Activated naive CD4-positive, alpha-beta T cell treated with anti-CD3 and anti-CD28 coated beads for 36 hours (primary cell): ENCODE measurements around the gene AGPAT2. TPM values are rescaled to one million over a fixed set of nuclear protein-coding genes. Genes with fewer than 3 reads are reported as not detected.
"Not testable (repeated sequence)": the region's sequence is repeated elsewhere in the genome, so short reads cannot be mapped to it uniquely, and the experiment has no call there.

Experiments used
- CTCF ChIA-PET: fragments of 350-600 bp; sonication (Branson Sonifier 250); formaldehyde crosslinking; loops from one replicate; lab custom pipeline; 2021; ENCODE audit warnings: antibody characterized with exemption; lab: Charles Lee
- DNase-seq: peaks from one replicate; pipeline ENCODE4 v3.0.0-alpha.2; 2020
- H3K27ac Mint-ChIP-seq: one replicate; pipeline ENCODE4 v1.8.0; 2021; ENCODE audit warnings: mild to moderate bottlenecking, mixed read lengths
- H3K27me3 Mint-ChIP-seq: one replicate; pipeline ENCODE4 v1.8.0; 2021; ENCODE audit warnings: low read depth, mixed read lengths
- H3K36me3 Mint-ChIP-seq: one replicate; pipeline ENCODE4 v1.8.0; 2021; ENCODE audit warnings: low read depth, mixed read lengths
- H3K4me1 Mint-ChIP-seq: one replicate; pipeline ENCODE4 v1.8.0; 2021; ENCODE audit warnings: low read depth, mixed read lengths
- H3K4me3 Mint-ChIP-seq: one replicate; pipeline ENCODE4 v1.8.0; 2021; ENCODE audit warnings: mild to moderate bottlenecking, moderate library complexity, mixed read lengths
- H3K9me3 Mint-ChIP-seq: one replicate; pipeline ENCODE4 v1.8.0; 2021; ENCODE audit warnings: mixed read lengths
- intact Hi-C: fragments of 100-400 bp; cut with micrococcal nuclease; formaldehyde crosslinking; loops from one replicate; pipeline ENCODE4 v1.15.1; 2023
- total RNA-seq, 2 experiments: library from RNA; stranded (reverse); gene quantifications; one replicate each; pipeline ENCODE4 v1.2.3, GENCODE V29; 2021

Gene AGPAT2
- total RNA-seq, 2 experiments from 2014 or later, result 8.7 to 9.4 TPM

DNA sequence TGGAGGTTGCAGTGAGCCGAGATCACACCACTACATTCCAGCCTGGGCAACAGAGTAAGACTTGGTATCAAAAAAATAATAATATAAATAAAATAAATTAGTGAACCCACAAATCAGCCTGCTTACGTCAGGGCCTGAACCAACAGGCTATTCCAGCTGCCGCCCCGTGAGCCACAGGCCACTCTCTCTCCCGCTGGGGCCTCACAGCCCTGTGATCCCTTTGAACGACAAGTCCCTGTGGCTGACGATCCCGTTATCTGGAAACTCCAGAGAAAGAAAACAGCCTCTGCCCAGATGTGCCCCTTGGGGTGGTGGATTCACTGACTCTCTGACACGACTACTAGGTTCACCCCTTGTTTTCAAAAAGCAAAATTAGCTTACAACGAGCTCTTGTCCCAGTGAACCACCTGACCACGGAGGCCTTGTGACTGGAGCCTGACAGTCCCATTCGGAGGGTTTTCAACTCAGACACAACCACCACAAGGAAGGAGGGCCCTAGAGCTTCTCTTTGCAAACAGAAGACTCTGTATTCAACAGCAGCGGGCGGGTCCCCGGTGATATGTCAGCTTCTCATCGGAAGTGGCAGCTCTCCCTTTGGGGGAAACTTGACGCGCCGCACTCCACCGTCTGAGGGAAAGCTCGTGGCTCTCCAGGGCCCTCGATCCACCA lies 20.7 kb upstream of the AGPAT2 start:
- Mint-ChIP-seq H3K36me3 (no peaks in the 10 kb centered on the region), H3K9me3 (no peaks in the 10 kb centered on the region), H3K27me3 (peaks cover 19% of the 10 kb centered on the region), H3K4me3 (no peak overlapping the region), H3K27ac (no peak overlapping the region), H3K4me1 (peaks cover 4% of the 10 kb centered on the region)
- DNase-seq, result no peak
- CTCF ChIA-PET, result interaction anchor here (0.8 to 1.1 kb wide), 3 partner anchors 19 to 223 kb away, joined by 3 to 4 read pairs (median 3); no protein-coding TSS in a partner anchor
- intact Hi-C loops, result no loop called here

DNA sequence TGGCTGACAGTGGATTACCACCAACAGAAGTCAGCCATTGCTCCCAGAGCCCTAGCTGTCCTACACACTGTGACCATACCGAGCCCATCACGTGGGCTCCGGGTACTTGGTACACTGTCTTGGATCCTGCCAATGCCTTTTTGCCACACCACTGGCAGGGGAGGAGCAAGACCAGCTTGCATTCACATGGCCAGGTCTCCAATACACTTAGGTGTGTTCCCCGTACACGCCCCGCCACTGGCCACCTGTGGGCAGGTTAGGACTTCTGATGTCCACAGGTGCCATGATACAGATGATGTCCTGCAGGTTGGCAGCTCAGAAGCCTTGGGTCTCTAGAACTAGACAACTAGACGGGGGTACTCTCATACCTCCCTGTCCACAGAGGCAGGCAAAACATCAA lies 19.8 kb upstream of the AGPAT2 start:
- Mint-ChIP-seq H3K4me1 (peaks cover 4% of the 10 kb centered on the region), H3K4me3 (no peak overlapping the region), H3K27ac (no peak overlapping the region), H3K27me3 (peaks cover 19% of the 10 kb centered on the region), H3K9me3 (no peaks in the 10 kb centered on the region), H3K36me3 (no peaks in the 10 kb centered on the region)
- no peak for DNase-seq
- CTCF ChIA-PET, result no interaction called here
- intact Hi-C loops, result no loop called here

DNA sequence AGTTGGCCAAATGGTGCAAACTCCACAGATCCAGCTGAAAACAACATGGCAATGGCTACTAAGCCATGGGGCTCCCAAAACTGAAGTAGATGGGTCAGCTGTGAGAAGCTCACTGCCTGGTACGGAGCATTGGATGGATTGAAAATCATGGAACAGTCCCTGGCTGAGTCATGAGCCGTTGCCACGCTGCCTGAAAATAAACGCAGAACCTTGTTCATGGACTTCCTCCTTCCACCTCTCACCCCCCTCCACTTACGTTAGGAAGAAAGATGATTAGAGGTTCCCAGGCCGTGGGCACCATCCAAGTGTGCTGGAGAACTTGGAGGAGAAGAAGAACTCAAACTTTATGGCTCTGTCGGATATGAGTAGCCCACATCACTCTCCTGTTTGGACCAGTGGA lies 18.3 kb upstream of the AGPAT2 start:
- no peak for DNase-seq
- CTCF ChIA-PET, result interaction anchor here (1.1 kb wide), 1 partner anchor 12 kb away, joined by 3 read pairs; no protein-coding TSS in a partner anchor
- H3K27ac Mint-ChIP-seq, result no peak overlapping the region
- peaks cover 13% of the 10 kb centered on the region for H3K4me1 Mint-ChIP-seq
- intact Hi-C loops, result no loop called here
- H3K36me3 Mint-ChIP-seq, result no peaks in the 10 kb centered on the region
- H3K27me3 Mint-ChIP-seq, result peaks cover 10% of the 10 kb centered on the region
- H3K9me3 Mint-ChIP-seq, result no peaks in the 10 kb centered on the region
- no peak overlapping the region for H3K4me3 Mint-ChIP-seq

DNA sequence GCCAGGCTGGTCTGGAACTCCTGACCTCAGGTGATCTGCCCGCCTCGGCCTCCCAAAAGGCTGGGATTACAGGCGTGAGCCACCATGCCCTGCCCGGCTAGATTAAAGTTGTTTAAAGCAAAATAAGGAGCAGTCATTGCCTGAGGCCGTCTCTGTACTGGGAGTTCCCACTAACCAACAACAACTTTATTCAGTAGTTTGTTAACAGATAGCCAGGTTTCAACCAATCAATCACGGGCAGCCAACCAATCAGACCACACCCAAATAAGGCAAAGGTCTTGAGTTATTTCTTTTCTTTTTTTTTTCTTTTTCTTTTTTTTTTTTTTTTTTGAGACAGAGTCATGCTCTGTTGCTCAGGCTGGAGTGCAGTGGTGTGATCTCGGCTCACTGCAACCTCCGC lies 17.5 kb upstream of the AGPAT2 start:
- peaks cover 18% of the 10 kb centered on the region for H3K4me1 Mint-ChIP-seq
- H3K27ac Mint-ChIP-seq, H3K36me3 Mint-ChIP-seq, DNase-seq, H3K27me3 Mint-ChIP-seq, H3K4me3 Mint-ChIP-seq, H3K9me3 Mint-ChIP-seq: not testable (repeated sequence)
- CTCF ChIA-PET, result interaction anchor here (1.1 kb wide), 1 partner anchor 11 kb away, joined by 3 read pairs; no protein-coding TSS in a partner anchor
- intact Hi-C loops, result loop anchor here (5.0 kb wide), 1 partner anchor 63 kb away; no protein-coding TSS in a partner anchor

DNA sequence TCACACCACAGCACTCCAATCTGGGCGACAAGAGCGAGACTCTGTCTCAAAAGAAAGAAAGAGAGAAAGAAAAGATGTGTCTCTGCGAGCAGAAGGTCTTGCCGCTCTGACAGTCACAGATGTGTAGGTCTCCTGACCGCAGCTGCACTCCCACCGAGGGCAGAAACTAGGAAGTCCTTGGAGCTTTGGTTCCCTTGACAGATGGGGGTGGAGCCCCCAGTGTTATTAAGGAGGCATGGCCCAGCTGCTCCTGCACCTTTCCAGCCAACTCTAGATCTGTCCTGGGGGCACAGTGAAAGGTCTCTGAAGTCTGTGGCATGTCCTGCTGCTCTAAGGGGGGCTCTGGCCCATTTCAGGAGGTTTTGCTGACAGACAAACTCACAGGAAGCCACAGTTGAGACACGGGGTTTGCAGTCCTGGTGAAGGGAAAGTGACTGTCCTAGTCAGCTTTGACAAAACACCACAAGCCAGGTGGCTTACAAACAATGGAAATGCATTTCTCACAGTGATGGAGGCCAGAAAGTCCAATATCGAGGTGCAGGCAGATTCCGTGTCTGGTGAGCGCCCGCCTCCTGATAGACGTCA lies 16.1 kb upstream of the AGPAT2 start:
- CTCF ChIA-PET, result interaction anchor here (0.6 kb wide), 1 partner anchor 571 kb away, joined by 3 read pairs; no protein-coding TSS in a partner anchor
- Mint-ChIP-seq H3K4me3 (no peak overlapping the region), H3K27ac (no peak overlapping the region), H3K9me3 (no peaks in the 10 kb centered on the region), H3K27me3 (peaks cover 9% of the 10 kb centered on the region), H3K4me1 (peaks cover 18% of the 10 kb centered on the region), H3K36me3 (no peaks in the 10 kb centered on the region)
- intact Hi-C loops, result loop anchor here (5.0 kb wide), 1 partner anchor 64 kb away; no protein-coding TSS in a partner anchor
- no peak for DNase-seq

DNA sequence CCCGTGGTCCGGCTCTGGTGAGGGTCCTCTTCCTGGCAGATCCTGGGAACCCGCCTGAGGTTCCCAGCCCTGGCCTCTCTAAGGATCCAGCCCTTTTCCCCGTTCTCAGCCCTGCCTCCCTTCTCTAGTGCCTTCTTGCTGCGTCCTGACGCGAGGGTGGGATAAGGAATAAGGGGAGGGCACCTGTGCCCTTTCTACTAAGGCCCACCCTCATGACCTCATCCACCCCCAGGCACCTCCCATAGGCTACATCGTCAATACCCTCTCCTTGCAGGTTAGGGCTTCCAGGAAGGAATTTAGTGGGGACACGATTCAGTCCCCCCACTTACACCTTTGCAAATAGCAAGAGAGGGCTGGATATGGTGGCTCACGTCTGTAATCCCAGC lies 14.4 kb upstream of the AGPAT2 start:
- Mint-ChIP-seq H3K27me3 (peaks cover 9% of the 10 kb centered on the region), H3K4me1 (peaks cover 18% of the 10 kb centered on the region), H3K36me3 (no peaks in the 10 kb centered on the region), H3K4me3 (peak overlapping the region; percentile 69), H3K9me3 (no peaks in the 10 kb centered on the region), H3K27ac (peak overlapping the region; percentile 62)
- intact Hi-C loops, result loop anchor here (1.0 to 5.0 kb wide), 5 partner anchors 27 to 218 kb away; partner anchors contain the start of gene SEC16A
- CTCF ChIA-PET, result interaction anchor here (1.6 kb wide), 1 partner anchor 25 kb away, joined by 9 read pairs; no protein-coding TSS in a partner anchor
- no peak for DNase-seq

DNA sequence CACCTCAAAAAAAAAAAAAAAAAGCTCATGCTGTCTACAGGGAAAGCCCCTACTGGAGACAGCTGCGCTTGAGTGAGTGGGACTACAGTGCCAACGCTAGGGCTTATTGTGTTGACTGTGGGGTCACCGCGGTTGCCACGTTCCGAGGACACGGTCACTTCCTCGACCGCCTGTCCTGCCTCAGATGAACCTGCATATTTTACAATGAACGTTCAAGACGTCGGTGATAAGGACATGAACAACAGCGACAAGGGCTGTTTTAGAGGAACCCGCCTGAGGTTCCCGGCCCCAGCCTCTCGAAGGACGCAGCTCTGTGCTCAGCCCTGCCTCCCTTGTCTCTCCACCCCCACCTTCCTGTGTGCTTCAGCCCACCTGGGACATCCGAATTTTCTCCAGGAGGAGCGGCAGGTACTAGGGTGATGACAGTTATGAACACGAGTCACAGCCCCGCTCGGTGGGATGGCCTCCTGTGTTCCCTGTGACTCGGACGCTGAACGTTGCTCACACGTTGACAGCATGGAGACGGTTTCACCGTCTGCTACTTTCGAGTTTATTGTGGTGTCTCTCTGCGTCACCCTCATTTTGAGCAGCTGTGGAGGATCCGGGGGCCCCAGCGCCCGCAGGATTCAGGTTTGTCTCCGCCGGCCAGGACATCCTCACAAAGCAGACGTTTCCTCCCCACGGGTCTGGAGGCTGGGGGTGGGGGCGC lies 13.9 kb upstream of the AGPAT2 start:
- Mint-ChIP-seq H3K4me1 (peaks cover 18% of the 10 kb centered on the region), H3K27ac (peak overlapping the region; percentile 62), H3K27me3 (peaks cover 9% of the 10 kb centered on the region), H3K36me3 (no peaks in the 10 kb centered on the region), H3K4me3 (peak overlapping the region; percentile 69), H3K9me3 (no peaks in the 10 kb centered on the region)
- CTCF ChIA-PET, result interaction anchor here (0.6 to 1.6 kb wide), 4 partner anchors 25 to 295 kb away, joined by 3 to 9 read pairs (median 4); no protein-coding TSS in a partner anchor
- intact Hi-C loops, result loop anchor here (1.0 to 5.0 kb wide), 5 partner anchors 27 to 218 kb away; partner anchors contain the start of gene SEC16A
- peak; percentile 93 for DNase-seq

DNA sequence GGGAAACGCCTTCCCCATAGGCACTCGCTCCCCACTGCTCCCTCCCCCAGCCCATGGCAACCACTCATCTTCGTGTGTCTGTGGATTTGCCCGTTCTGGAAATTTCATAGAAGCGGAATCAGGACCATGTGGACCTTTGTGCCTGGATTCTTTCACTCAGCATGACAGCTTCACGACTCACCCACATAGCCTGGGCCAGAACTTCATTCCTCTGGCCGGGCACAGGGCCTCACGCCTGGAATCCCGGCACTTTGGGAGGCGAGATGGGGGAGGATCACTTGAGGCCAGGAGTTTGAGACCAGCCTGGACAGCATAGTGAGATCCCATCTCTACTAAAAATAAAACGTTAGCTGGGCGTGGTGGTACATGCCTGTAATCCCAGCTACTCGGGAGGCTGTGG lies 13.0 kb upstream of the AGPAT2 start:
- CTCF ChIA-PET, result interaction anchor here (0.6 to 1.6 kb wide), 4 partner anchors 26 to 387 kb away, joined by 3 to 9 read pairs (median 4); no protein-coding TSS in a partner anchor
- no peaks in the 10 kb centered on the region for H3K36me3 Mint-ChIP-seq
- H3K4me3 Mint-ChIP-seq, result no peak overlapping the region
- H3K27ac Mint-ChIP-seq, result no peak overlapping the region
- peaks cover 7% of the 10 kb centered on the region for H3K27me3 Mint-ChIP-seq
- H3K4me1 Mint-ChIP-seq, result peaks cover 18% of the 10 kb centered on the region
- no peaks in the 10 kb centered on the region for H3K9me3 Mint-ChIP-seq
- no peak for DNase-seq
- intact Hi-C loops, result loop anchor here (5.0 kb wide), 1 partner anchor 67 kb away; no protein-coding TSS in a partner anchor

DNA sequence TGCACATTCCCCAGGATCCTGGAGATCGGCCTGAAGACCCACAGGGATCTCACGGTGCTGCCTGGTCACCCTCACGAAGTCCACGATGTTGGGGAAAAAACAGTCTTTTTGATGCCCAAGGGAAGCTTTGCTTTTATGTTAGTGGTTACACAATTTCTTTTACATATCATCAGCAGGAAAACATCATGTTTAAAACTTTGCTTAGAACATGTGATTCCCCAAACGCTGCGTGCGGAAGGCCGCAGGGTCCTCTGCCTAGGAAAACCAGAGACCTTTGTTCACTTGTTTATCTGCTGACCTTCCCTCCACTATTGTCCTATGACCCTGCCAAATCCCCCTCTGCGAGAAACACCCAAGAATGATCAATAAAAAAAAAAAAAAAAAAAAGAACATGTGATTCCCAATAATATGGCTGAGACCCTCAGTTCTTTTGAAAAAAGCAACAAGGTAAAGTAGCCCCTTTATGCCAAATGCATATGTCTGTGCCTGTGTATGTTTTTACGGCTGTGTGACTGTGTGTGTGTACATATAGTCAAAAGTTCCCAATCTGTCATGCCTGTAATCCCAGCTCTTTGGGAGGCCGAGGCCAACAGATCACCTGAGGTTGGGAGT lies 11.5 kb upstream of the AGPAT2 start:
- CTCF ChIA-PET, result interaction anchor here (0.9 kb wide), 1 partner anchor 211 kb away, joined by 3 read pairs; no protein-coding TSS in a partner anchor
- intact Hi-C loops, result no loop called here
- DNase-seq, result no peak
- no peaks in the 10 kb centered on the region for H3K36me3 Mint-ChIP-seq
- H3K9me3 Mint-ChIP-seq, result no peaks in the 10 kb centered on the region
- H3K27ac Mint-ChIP-seq, result no peak overlapping the region
- H3K4me3 Mint-ChIP-seq, result no peak overlapping the region
- peaks cover 7% of the 10 kb centered on the region for H3K27me3 Mint-ChIP-seq
- H3K4me1 Mint-ChIP-seq, result peaks cover 18% of the 10 kb centered on the region

DNA sequence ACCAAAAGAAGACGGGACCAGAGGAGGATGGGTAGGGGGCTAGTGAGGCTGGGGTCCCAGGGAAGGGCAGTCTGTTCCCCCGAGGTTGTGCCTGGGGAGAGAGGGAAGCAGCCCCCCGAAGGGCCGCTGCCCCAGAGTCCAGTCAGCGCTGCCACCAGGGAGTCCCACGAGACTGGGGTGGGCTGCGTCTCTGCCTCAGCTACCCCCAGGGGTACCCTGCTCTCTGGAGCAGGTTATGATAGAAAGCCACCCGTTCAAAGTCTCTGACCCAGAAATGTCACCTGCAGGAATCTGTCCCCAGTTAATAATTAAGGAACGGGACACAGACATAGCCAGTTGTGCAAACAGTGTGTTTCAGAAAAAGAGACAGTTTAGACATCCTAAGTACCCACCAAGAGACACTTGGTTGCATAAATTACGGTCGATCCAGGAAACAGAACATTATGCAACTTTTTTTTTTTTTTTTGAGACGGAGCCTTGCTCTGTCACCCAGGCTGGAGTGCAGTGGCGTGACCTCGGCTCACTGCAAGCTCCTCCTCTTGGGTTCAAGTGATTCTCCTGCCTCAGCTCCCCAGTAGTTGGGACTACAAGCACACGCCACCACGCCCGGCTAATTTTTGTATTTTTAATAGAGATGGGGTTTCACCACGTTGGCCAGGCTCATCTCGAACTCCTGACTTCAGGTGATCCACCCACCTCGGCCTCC lies 10.7 kb upstream of the AGPAT2 start:
- H3K36me3 Mint-ChIP-seq, result no peaks in the 10 kb centered on the region
- no peak overlapping the region for H3K4me3 Mint-ChIP-seq
- intact Hi-C loops, result no loop called here
- no peak for DNase-seq
- no peaks in the 10 kb centered on the region for H3K9me3 Mint-ChIP-seq
- no peak overlapping the region for H3K27ac Mint-ChIP-seq
- CTCF ChIA-PET, result no interaction called here
- peaks cover 9% of the 10 kb centered on the region for H3K27me3 Mint-ChIP-seq
- peaks cover 18% of the 10 kb centered on the region for H3K4me1 Mint-ChIP-seq

DNA sequence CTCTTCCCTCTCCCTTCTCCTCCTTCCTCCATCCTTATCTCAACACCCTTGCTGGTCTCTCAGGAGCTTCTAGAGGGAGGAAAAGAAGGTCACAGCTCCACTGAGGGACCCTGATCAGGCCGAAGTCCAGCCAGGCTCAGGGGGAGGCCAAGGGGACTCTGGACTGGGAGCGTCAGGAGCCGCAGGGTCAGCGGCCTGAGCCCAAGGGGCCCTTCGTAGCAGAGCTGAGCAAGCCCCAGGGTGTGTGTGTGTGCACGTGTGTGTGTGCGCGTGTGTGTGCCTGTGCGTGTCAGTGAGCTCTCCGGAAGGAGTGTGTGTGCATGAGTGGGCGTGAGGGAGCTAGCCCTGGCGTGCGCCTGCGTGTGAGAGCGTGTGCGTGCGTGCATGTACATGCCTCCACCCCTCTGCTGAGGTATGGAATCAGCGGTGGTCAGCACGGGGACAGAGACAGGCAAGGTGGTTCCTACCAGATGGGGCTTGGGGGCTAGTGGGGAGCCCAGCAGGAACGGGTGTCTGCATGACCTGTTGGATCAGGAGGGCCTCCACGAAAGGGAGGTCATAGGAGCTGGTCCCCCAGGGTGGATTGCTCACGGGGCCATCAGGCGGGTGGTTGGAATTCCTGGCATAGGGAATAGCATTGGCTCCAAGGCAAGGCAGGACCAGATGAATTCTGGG lies 10.0 kb upstream of the AGPAT2 start:
- CTCF ChIA-PET, result interaction anchor here (0.5 kb wide), 1 partner anchor 24 kb away, joined by 3 read pairs; no protein-coding TSS in a partner anchor

More for the DNA sequence above, 10.0 kb upstream of the AGPAT2 start:
- Mint-ChIP-seq H3K4me1 (peaks cover 18% of the 10 kb centered on the region), H3K27ac (no peak overlapping the region), H3K9me3 (no peaks in the 10 kb centered on the region), H3K4me3 (no peak overlapping the region), H3K27me3 (peaks cover 9% of the 10 kb centered on the region), H3K36me3 (no peaks in the 10 kb centered on the region)
- DNase-seq, result no peak
- intact Hi-C loops, result no loop called here
